GM23248 (cell line): ENCODE measurements around the gene UBAP2. TPM values are rescaled to one million over a fixed set of nuclear protein-coding genes. Genes with fewer than 3 reads are reported as not detected.

ENCODE experiments used
- DNase-seq: peaks from one replicate; pipeline ENCODE4 v3.0.0-alpha.2; 2015
- H2AFZ ChIP-seq: fragments of 200-600 bp; sonication (generic); 2 replicates; pipeline ENCODE4 v1.6.1; 2016; ENCODE audit warnings: antibody characterized with exemption
- H3F3A ChIP-seq: fragments of 200-600 bp; sonication (generic); 2 replicates; pipeline ENCODE4 v1.6.1; 2016; ENCODE audit warnings: mild to moderate bottlenecking, antibody characterized with exemption, mixed run types; ENCODE audit not compliant: insufficient read depth
- H3K27ac ChIP-seq: fragments of 200-600 bp; sonication (generic); 2 replicates; pipeline ENCODE4 v1.5.1; 2016; ENCODE audit warnings: mild to moderate bottlenecking
- H3K27me3 ChIP-seq: fragments of 200-600 bp; sonication (generic); replicated peaks from 2 replicates; pipeline ENCODE4 v1.6.1; 2016; ENCODE audit warnings: mild to moderate bottlenecking; ENCODE audit not compliant: insufficient read depth
- H3K36me3 ChIP-seq: fragments of 200-600 bp; sonication (generic); 2 replicates; pipeline ENCODE4 v1.6.1; 2016; ENCODE audit warnings: low read depth, mild to moderate bottlenecking
- H3K4me1 ChIP-seq: fragments of 200-600 bp; sonication (generic); 2 replicates; pipeline ENCODE4 v1.6.1; 2016; ENCODE audit warnings: mild to moderate bottlenecking; ENCODE audit not compliant: insufficient read depth
- H3K4me2 ChIP-seq: fragments of 200-600 bp; sonication (generic); one replicate; pipeline ENCODE4 v1.6.1; 2016; ENCODE audit warnings: mild to moderate bottlenecking; ENCODE audit not compliant: unreplicated experiment
- H3K4me3 ChIP-seq: fragments of 200-600 bp; sonication (generic); 2 replicates; pipeline ENCODE4 v1.5.1; 2016; ENCODE audit warnings: mild to moderate bottlenecking
- H3K79me2 ChIP-seq: fragments of 200-600 bp; sonication (generic); 2 replicates; pipeline ENCODE4 v1.6.1; 2016; ENCODE audit warnings: mild to moderate bottlenecking; ENCODE audit not compliant: insufficient read depth
- H3K9ac ChIP-seq: fragments of 200-600 bp; sonication (generic); 2 replicates; pipeline ENCODE4 v1.6.1; 2016; ENCODE audit warnings: mild to moderate bottlenecking
- H3K9me2 ChIP-seq: fragments of 200-600 bp; sonication (generic); 2 replicates; pipeline ENCODE4 v1.6.1; 2016; ENCODE audit warnings: mixed run types, mild to moderate bottlenecking, moderate library complexity; ENCODE audit not compliant: insufficient read depth
- H3K9me3 ChIP-seq: fragments of 200-600 bp; sonication (generic); one replicate; pipeline ENCODE4 v1.6.1; 2017; ENCODE audit warnings: low read depth
- H4K20me1 ChIP-seq: fragments of 200-600 bp; sonication (generic); 2 replicates; pipeline ENCODE4 v1.6.0; 2016; ENCODE audit not compliant: insufficient read depth
- EZH2 ChIP-seq: fragments of 200-600 bp; sonication (generic); IDR thresholded peaks from 2 replicates; pipeline ENCODE4 v1.6.1; 2018; ENCODE audit warnings: antibody characterized with exemption, mild to moderate bottlenecking; ENCODE audit not compliant: insufficient read depth, poor library complexity, severe bottlenecking
- EZH2phosphoT487 ChIP-seq: fragments of 200-600 bp; sonication (generic); IDR thresholded peaks from 2 replicates; pipeline ENCODE4 v1.6.1; 2018; ENCODE audit warnings: antibody characterized with exemption, moderate library complexity, mild to moderate bottlenecking, low read depth; ENCODE audit not compliant: insufficient read depth
- WGBS, 2 experiments: methylation state at CpG; one replicate each; pipeline ENCODE4 v1.1.6; 2015 to 2017; ENCODE audit warnings: low lambda C conversion rate in 2 of 2, low coverage in 1 of 2; ENCODE audit errors: missing lambda C conversion rate in 2 of 2; 5-methylcytosine and 5-hydroxymethylcytosine counted together
- in situ Hi-C: fragments of 300-500 bp; cut with MboI; formaldehyde crosslinking; loops from 2 replicates; pipeline ENCODE4 v1.15.0; 2020
- polyA plus RNA-seq: library from polyadenylated mRNA; unstranded; fragments of >200 nt; fragmentation: Nextera tagmentation; extraction: Ambion mirVana; gene quantifications from 2 replicates; pipeline ENCODE4 v1.2.1, GENCODE V29; 2016
- total RNA-seq: library from RNA; depleted of rRNA; stranded (reverse); fragments of >200 nt; shearing (Covaris generic); gene quantifications from 2 replicates; pipeline ENCODE4 v1.2.3, GENCODE V29; 2014

Gene UBAP2
- total and polyA plus RNA-seq, 2 experiments from 2014 or later = 13.0 to 13.9 TPM

DNA sequence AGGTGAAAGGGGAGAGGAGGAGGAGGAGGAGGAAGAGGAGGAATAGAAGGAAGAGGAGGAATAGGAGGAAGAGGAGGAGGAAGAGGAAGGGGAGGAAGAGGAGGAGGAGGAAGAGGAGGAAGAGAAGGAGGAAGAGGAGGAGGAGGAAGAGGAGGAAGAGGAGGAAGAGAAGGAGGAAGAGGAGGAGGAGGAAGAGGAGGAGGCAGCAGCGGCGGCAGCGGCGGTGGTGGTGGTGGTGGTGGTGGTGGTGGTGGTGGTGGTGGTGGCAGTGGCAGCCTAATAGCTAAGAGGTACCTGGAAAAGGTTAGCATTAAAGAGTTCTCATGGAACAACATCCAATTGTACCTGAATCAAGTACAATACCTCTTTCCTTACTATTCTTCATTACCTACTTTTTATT, 32.5 kb downstream of the UBAP2 start:
- WGBS, 2 experiments = 71% methylated on average over 4 of the region's 4 CpGs; no CpG with 5 or more reads in 1 of the 2 experiments
- in situ Hi-C loops = no loop called here
- DNase-seq = no peak
- H3K36me3 ChIP-seq = peaks cover 11% of the 10 kb centered on the region; the same call in 1 of the 2 replicates
- no peaks in the 10 kb centered on the region for H4K20me1 ChIP-seq
- H3F3A ChIP-seq = no peaks in the 10 kb centered on the region
- H3K9ac ChIP-seq = no peak overlapping the region
- H3K27ac ChIP-seq = no peak overlapping the region
- no peaks in the 10 kb centered on the region for H3K27me3 ChIP-seq
- TF ChIP-seq EZH2phosphoT487 (no peak), EZH2 (no peak)
- H3K9me2 ChIP-seq = no peaks in the 10 kb centered on the region
- H3K4me2 ChIP-seq = no peak overlapping the region
- no peak overlapping the region for H2AFZ ChIP-seq
- no peaks in the 10 kb centered on the region for H3K9me3 ChIP-seq
- H3K4me1 ChIP-seq = no peaks in the 10 kb centered on the region
- no peak overlapping the region for H3K4me3 ChIP-seq
- H3K79me2 ChIP-seq = peaks cover 65% of the 10 kb centered on the region

DNA sequence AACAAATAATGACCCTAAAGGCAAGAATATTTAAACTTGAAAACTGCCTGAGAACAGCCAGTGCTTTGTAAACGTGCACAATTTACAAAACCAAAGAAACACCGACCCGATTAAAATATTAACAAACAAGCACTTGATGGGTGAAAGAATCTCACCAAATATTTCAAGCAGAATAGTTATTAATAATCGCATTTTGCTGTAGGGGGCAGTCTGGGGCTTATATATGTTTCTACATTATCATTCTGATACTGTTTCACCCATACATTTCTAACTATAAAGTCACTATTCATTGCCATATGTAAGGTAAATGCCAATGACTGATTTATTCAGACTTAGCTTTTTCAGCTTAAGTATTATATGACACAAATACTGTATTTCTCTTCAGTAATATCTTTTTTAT, 37.7 kb downstream of the UBAP2 start:
- H3K4me1 ChIP-seq = no peaks in the 10 kb centered on the region
- peaks cover 26% of the 10 kb centered on the region for H3K79me2 ChIP-seq
- H3K9ac ChIP-seq = no peak overlapping the region
- H3K9me2 ChIP-seq = no peaks in the 10 kb centered on the region
- TF ChIP-seq EZH2 (no peak), EZH2phosphoT487 (no peak)
- H3K36me3 ChIP-seq = peaks cover 11% of the 10 kb centered on the region; the same call in 1 of the 2 replicates
- peak; percentile 39 for DNase-seq
- no peak overlapping the region for H3K4me2 ChIP-seq
- H3F3A ChIP-seq = no peaks in the 10 kb centered on the region
- H2AFZ ChIP-seq = no peak overlapping the region
- no peaks in the 10 kb centered on the region for H3K27me3 ChIP-seq
- WGBS, 2 experiments = 93 to 98% methylated on average over 4 of the region's 4 CpGs
- H4K20me1 ChIP-seq = no peaks in the 10 kb centered on the region
- no peak overlapping the region for H3K4me3 ChIP-seq
- H3K9me3 ChIP-seq = no peaks in the 10 kb centered on the region
- in situ Hi-C loops = no loop called here
- H3K27ac ChIP-seq = no peak overlapping the region

DNA sequence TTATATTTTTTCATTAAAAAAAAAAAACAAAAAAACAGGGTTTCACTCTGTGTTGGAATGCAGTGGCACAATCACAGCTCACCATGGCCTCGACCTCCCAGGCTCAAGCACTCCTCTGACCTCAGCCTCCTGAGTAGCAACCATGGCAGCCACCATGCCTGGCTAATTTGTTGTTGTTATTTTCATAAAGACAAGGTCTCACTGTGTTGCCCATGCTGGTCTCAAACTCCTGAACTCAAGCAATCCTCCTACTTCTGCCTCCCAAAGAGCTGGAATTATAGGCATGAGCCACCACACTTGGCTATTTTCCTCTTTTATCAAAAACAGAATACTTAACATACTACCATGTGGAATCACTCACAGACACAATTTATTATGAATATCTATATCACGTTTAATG, 46.7 kb downstream of the UBAP2 start:
- no peak for DNase-seq
- WGBS, 2 experiments = 94 to 98% methylated on average over 2 of the region's 2 CpGs
- Histone ChIP-seq H2AFZ (no peak overlapping the region), H3K27me3 (no peaks in the 10 kb centered on the region), H3K9me2 (no peaks in the 10 kb centered on the region), H4K20me1 (no peaks in the 10 kb centered on the region), H3K79me2 (peaks cover 14% of the 10 kb centered on the region), H3F3A (0 out of 2 replicates have a peak, but pooled peaks cover 5% of the 10 kb centered on the region), H3K9me3 (no peaks in the 10 kb centered on the region), H3K9ac (no peak overlapping the region), H3K27ac (no peak overlapping the region), H3K4me2 (no peak overlapping the region), H3K4me1 (no peaks in the 10 kb centered on the region), H3K36me3 (peaks cover 21% of the 10 kb centered on the region), H3K4me3 (no peak overlapping the region)
- no peak for TF ChIP-seq EZH2phosphoT487
- TF ChIP-seq EZH2 = no peak
- in situ Hi-C loops = no loop called here

- no peaks in the 10 kb centered on the region for H3K27me3 ChIP-seq
- H3K9ac ChIP-seq = no peak overlapping the region
- peaks cover 26% of the 10 kb centered on the region for H3K36me3 ChIP-seq
- peaks cover 14% of the 10 kb centered on the region for H3K79me2 ChIP-seq
- no peaks in the 10 kb centered on the region for H3K9me3 ChIP-seq
- H3K9me2 ChIP-seq = no peaks in the 10 kb centered on the region
- no peak overlapping the region for H3K4me3 ChIP-seq
- in situ Hi-C loops = no loop called here
- H3K4me1 ChIP-seq = no peaks in the 10 kb centered on the region
- H4K20me1 ChIP-seq = no peaks in the 10 kb centered on the region
- no peak overlapping the region for H2AFZ ChIP-seq
- H3K27ac ChIP-seq = no peak overlapping the region
- no peak for DNase-seq
- TF ChIP-seq EZH2phosphoT487 = no peak
- no peak for TF ChIP-seq EZH2
- H3K4me2 ChIP-seq = no peak overlapping the region
- 77 to 81% methylated on average over 3 of the region's 3 CpGs for WGBS, 2 experiments
- 0 out of 2 replicates have a peak, but pooled peaks cover 5% of the 10 kb centered on the region for H3F3A ChIP-seq
Measured at GRCh38 chr9:34001298-34001697, 47.4 kb downstream of the UBAP2 start.

GRCh38 chr9:33995449-33995848, 53.2 kb downstream of the UBAP2 start:
- TF ChIP-seq EZH2phosphoT487 (no peak), EZH2 (no peak)
- Histone ChIP-seq H3K9me2 (no peaks in the 10 kb centered on the region), H3K4me2 (no peak overlapping the region), H3K4me1 (no peaks in the 10 kb centered on the region), H3K27me3 (no peaks in the 10 kb centered on the region), H3K36me3 (peaks cover 41% of the 10 kb centered on the region), H3K9me3 (no peaks in the 10 kb centered on the region), H3K27ac (no peak overlapping the region), H3F3A (0 out of 2 replicates have a peak, but pooled peaks cover 5% of the 10 kb centered on the region), H4K20me1 (no peaks in the 10 kb centered on the region), H3K79me2 (peaks cover 37% of the 10 kb centered on the region), H3K9ac (no peak overlapping the region), H3K4me3 (no peak overlapping the region), H2AFZ (no peak overlapping the region)
- in situ Hi-C loops = no loop called here
- DNase-seq = no peak
